ENCODE measurements around the gene AKR1E2.
A peak's percentile ranks its signal among the peaks of the same experiment; 100 is the strongest.

Gene AKR1E2

GRCh38 chr10:4847561-4848355 lies 21.8 kb downstream of the AKR1E2 start:
- DNase-seq: peak; percentile 45

GRCh38 chr10:4848356-4849041 lies 22.5 kb downstream of the AKR1E2 start:
- DNase-seq: peak; percentile 53

- DNase-seq: no peak
Measured at GRCh38 chr10:4849042-4849402, 23.0 kb downstream of the AKR1E2 start.

GRCh38 chr10:4849555-4850242 lies 23.7 kb downstream of the AKR1E2 start:
- peak; percentile 95 for DNase-seq

- no peak for DNase-seq
Measured at GRCh38 chr10:4850397-4850796, 24.4 kb downstream of the AKR1E2 start.

- no peak for DNase-seq
Measured at GRCh38 chr10:4851176-4851575, 25.2 kb downstream of the AKR1E2 start.

GRCh38 chr10:4851846-4852245 lies 25.8 kb downstream of the AKR1E2 start:
- no peak for DNase-seq

GRCh38 chr10:4865945-4866661 lies 40.1 kb downstream of the AKR1E2 start:
- DNase-seq: no peak

- DNase-seq: no peak
Measured at GRCh38 chr10:4867109-4867519, 41.1 kb downstream of the AKR1E2 start.

GRCh38 chr10:4867520-4868356 lies 41.7 kb downstream of the AKR1E2 start:
- no peak for DNase-seq

- no peak for DNase-seq
Measured at GRCh38 chr10:4868357-4868657, 42.3 kb downstream of the AKR1E2 start.

GRCh38 chr10:4882704-4883078 lies 56.7 kb downstream of the AKR1E2 start:
- DNase-seq: no peak

- no peak for DNase-seq
Measured at GRCh38 chr10:4883079-4883739, 57.2 kb downstream of the AKR1E2 start.

GRCh38 chr10:4885162-4885561 lies 59.2 kb downstream of the AKR1E2 start:
- no peak for DNase-seq

- no peak for DNase-seq
Measured at GRCh38 chr10:4887501-4887900, 61.5 kb downstream of the AKR1E2 start.

- no peak for DNase-seq
Measured at GRCh38 chr10:4888236-4888635, 62.2 kb downstream of the AKR1E2 start.

GRCh38 chr10:4889959-4890358 lies 64.0 kb downstream of the AKR1E2 start:
- no peak for DNase-seq

- no peak for DNase-seq
Measured at GRCh38 chr10:4892681-4893080, 66.7 kb downstream of the AKR1E2 start.

- DNase-seq: no peak
Measured at GRCh38 chr10:4894335-4894734, 68.3 kb downstream of the AKR1E2 start.

All from suppressor macrophage treated with lipopolysaccharide for 4 hours (primary cell).